GM23248 (cell line): ENCODE results near the gene MDN1. TPM values are rescaled to one million over a fixed set of nuclear protein-coding genes. Genes with fewer than 3 reads are reported as not detected.
"Not testable (repeated sequence)": the region's sequence is repeated elsewhere in the genome, so short reads cannot be mapped to it uniquely, and the experiment has no call there.

Experiments
- DNase-seq: peaks from one replicate; pipeline ENCODE4 v3.0.0-alpha.2; 2015
- H2AFZ ChIP-seq: fragments of 200-600 bp; sonication (generic); 2 replicates; pipeline ENCODE4 v1.6.1; 2016; ENCODE audit warnings: antibody characterized with exemption
- H3F3A ChIP-seq: fragments of 200-600 bp; sonication (generic); 2 replicates; pipeline ENCODE4 v1.6.1; 2016; ENCODE audit warnings: mild to moderate bottlenecking, antibody characterized with exemption, mixed run types; ENCODE audit not compliant: insufficient read depth
- H3K27ac ChIP-seq: fragments of 200-600 bp; sonication (generic); 2 replicates; pipeline ENCODE4 v1.5.1; 2016; ENCODE audit warnings: mild to moderate bottlenecking
- H3K27me3 ChIP-seq: fragments of 200-600 bp; sonication (generic); replicated peaks from 2 replicates; pipeline ENCODE4 v1.6.1; 2016; ENCODE audit warnings: mild to moderate bottlenecking; ENCODE audit not compliant: insufficient read depth
- H3K36me3 ChIP-seq: fragments of 200-600 bp; sonication (generic); 2 replicates; pipeline ENCODE4 v1.6.1; 2016; ENCODE audit warnings: low read depth, mild to moderate bottlenecking
- H3K4me1 ChIP-seq: fragments of 200-600 bp; sonication (generic); 2 replicates; pipeline ENCODE4 v1.6.1; 2016; ENCODE audit warnings: mild to moderate bottlenecking; ENCODE audit not compliant: insufficient read depth
- H3K4me2 ChIP-seq: fragments of 200-600 bp; sonication (generic); one replicate; pipeline ENCODE4 v1.6.1; 2016; ENCODE audit warnings: mild to moderate bottlenecking; ENCODE audit not compliant: unreplicated experiment
- H3K4me3 ChIP-seq: fragments of 200-600 bp; sonication (generic); 2 replicates; pipeline ENCODE4 v1.5.1; 2016; ENCODE audit warnings: mild to moderate bottlenecking
- H3K79me2 ChIP-seq: fragments of 200-600 bp; sonication (generic); 2 replicates; pipeline ENCODE4 v1.6.1; 2016; ENCODE audit warnings: mild to moderate bottlenecking; ENCODE audit not compliant: insufficient read depth
- H3K9ac ChIP-seq: fragments of 200-600 bp; sonication (generic); 2 replicates; pipeline ENCODE4 v1.6.1; 2016; ENCODE audit warnings: mild to moderate bottlenecking
- H3K9me2 ChIP-seq: fragments of 200-600 bp; sonication (generic); 2 replicates; pipeline ENCODE4 v1.6.1; 2016; ENCODE audit warnings: mixed run types, mild to moderate bottlenecking, moderate library complexity; ENCODE audit not compliant: insufficient read depth
- H3K9me3 ChIP-seq: fragments of 200-600 bp; sonication (generic); one replicate; pipeline ENCODE4 v1.6.1; 2017; ENCODE audit warnings: low read depth
- H4K20me1 ChIP-seq: fragments of 200-600 bp; sonication (generic); 2 replicates; pipeline ENCODE4 v1.6.0; 2016; ENCODE audit not compliant: insufficient read depth
- EZH2 ChIP-seq: fragments of 200-600 bp; sonication (generic); IDR thresholded peaks from 2 replicates; pipeline ENCODE4 v1.6.1; 2018; ENCODE audit warnings: antibody characterized with exemption, mild to moderate bottlenecking; ENCODE audit not compliant: insufficient read depth, poor library complexity, severe bottlenecking
- EZH2phosphoT487 ChIP-seq: fragments of 200-600 bp; sonication (generic); IDR thresholded peaks from 2 replicates; pipeline ENCODE4 v1.6.1; 2018; ENCODE audit warnings: antibody characterized with exemption, moderate library complexity, mild to moderate bottlenecking, low read depth; ENCODE audit not compliant: insufficient read depth
- WGBS, 2 experiments: methylation state at CpG; one replicate each; pipeline ENCODE4 v1.1.6; 2015 to 2017; ENCODE audit warnings: low lambda C conversion rate in 2 of 2, low coverage in 1 of 2; ENCODE audit errors: missing lambda C conversion rate in 2 of 2; 5-methylcytosine and 5-hydroxymethylcytosine counted together
- in situ Hi-C: fragments of 300-500 bp; cut with MboI; formaldehyde crosslinking; loops from 2 replicates; pipeline ENCODE4 v1.15.0; 2020
- polyA plus RNA-seq: library from polyadenylated mRNA; unstranded; fragments of >200 nt; fragmentation: Nextera tagmentation; extraction: Ambion mirVana; gene quantifications from 2 replicates; pipeline ENCODE4 v1.2.1, GENCODE V29; 2016
- total RNA-seq: library from RNA; depleted of rRNA; stranded (reverse); fragments of >200 nt; shearing (Covaris generic); gene quantifications from 2 replicates; pipeline ENCODE4 v1.2.3, GENCODE V29; 2014

MDN1 gene
- total and polyA plus RNA-seq, 2 experiments from 2014 or later: 5.7 to 16.9 TPM

DNA sequence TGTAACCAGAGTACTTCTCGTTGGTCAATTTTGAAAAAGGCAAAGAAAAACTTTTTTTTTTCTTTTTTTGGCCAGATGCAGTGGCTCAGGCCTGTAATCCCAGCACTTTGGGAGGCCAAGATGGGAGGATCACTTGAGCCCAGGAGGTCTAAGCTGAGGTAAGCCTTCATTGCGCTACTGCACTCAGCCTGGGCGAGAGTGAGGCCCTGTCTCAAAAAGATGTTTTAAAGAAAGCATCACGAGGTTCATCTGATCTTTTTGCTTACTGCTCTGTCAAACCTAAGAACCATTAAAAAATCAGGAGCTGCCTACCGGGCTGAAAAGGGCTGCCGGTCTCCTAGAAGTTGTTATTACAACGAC, 181.7 kb downstream of the MDN1 start:
- 5 to 9% methylated on average over 7 of the region's 7 CpGs for WGBS, 2 experiments
- Histone ChIP-seq H3K9ac (peak overlapping the region; percentile 92), H3K4me2 (peak overlapping the region; percentile 93), H3K9me3 (no peaks in the 10 kb centered on the region), H2AFZ (peak overlapping the region; percentile 97), H3K27me3 (no peaks in the 10 kb centered on the region), H3K4me1 (peaks cover 4% of the 10 kb centered on the region; the same call in 1 of the 2 replicates), H3F3A (peaks cover 5% of the 10 kb centered on the region; the same call in 1 of the 2 replicates), H4K20me1 (no peaks in the 10 kb centered on the region), H3K27ac (peak overlapping the region; percentile 83), H3K36me3 (peaks cover 4% of the 10 kb centered on the region; the same call in 1 of the 2 replicates), H3K4me3 (peak overlapping the region; percentile 84), H3K9me2 (no peaks in the 10 kb centered on the region), H3K79me2 (peaks cover 18% of the 10 kb centered on the region)
- DNase-seq: no peak
- in situ Hi-C loops: no loop called here
- TF ChIP-seq EZH2 (no peak), EZH2phosphoT487 (no peak)

DNA sequence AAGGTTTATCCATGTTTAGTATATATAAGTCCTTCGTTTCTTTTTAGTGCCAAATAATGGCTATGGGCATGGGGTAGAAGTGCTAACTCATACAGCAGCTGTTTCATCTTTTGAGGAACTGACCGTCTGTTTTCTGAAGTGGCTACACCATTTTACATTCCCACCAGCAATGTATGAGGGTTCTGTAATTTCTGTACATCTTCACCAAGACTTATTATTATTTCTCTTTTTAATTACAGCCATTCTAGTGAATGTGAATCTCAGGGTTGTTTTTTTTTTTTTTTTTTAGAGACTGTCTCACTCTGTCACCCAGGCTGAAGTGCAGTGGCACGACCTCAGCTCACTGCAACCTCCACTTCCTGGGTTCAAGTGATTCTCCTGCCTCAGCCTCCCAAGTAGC, 183.2 kb downstream of the MDN1 start:
- H3K9me2 ChIP-seq, H3F3A ChIP-seq, H3K9ac ChIP-seq, H3K4me3 ChIP-seq, H3K27ac ChIP-seq, H3K4me2 ChIP-seq, in situ Hi-C loops, H4K20me1 ChIP-seq, H3K9me3 ChIP-seq, H3K4me1 ChIP-seq, H3K27me3 ChIP-seq, DNase-seq, H2AFZ ChIP-seq, H3K36me3 ChIP-seq: not testable (repeated sequence)
- 96 to 98% methylated on average over 3 of the region's 3 CpGs for WGBS, 2 experiments
- H3K79me2 ChIP-seq: peaks cover 18% of the 10 kb centered on the region

GRCh38 chr6:89630488-89630887, 189.1 kb downstream of the MDN1 start:
- 85% methylated on average over 9 of the region's 9 CpGs for WGBS, 2 experiments
- Histone ChIP-seq H3K9ac (no peak overlapping the region), H4K20me1 (no peaks in the 10 kb centered on the region), H3K27me3 (no peaks in the 10 kb centered on the region), H3K9me2 (no peaks in the 10 kb centered on the region; the same call in 1 of the 2 replicates), H3K9me3 (no peaks in the 10 kb centered on the region), H2AFZ (no peak overlapping the region), H3F3A (no peaks in the 10 kb centered on the region), H3K79me2 (no peaks in the 10 kb centered on the region), H3K4me2 (no peak overlapping the region), H3K4me1 (no peaks in the 10 kb centered on the region), H3K4me3 (no peak overlapping the region), H3K36me3 (no peaks in the 10 kb centered on the region), H3K27ac (no peak overlapping the region)
- no peak for DNase-seq
- in situ Hi-C loops: no loop called here
- TF ChIP-seq EZH2phosphoT487 (no peak), EZH2 (no peak)

DNA sequence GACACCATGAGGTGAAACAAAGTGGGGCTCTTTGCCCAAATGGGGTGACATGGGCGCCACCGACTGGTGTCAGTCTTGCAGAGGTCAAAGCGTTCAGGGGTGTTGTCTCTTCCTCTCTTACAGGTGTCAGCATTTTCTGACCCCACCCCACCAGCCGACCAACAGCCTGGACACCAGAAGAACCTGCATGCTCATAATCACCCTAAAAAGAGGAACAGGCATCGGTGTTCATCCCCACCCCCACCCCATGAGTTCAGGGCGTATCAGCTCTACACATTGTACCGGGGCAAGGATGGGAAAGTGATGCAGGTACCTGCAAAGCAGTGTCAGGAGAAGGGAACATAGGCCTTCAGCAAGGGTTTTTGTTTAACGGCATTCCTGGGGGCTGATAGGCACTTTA, 195.8 kb downstream of the MDN1 start:
- no peak overlapping the region for H3K27ac ChIP-seq
- WGBS, 2 experiments: 80 to 84% methylated on average over 8 of the region's 8 CpGs
- no peaks in the 10 kb centered on the region for H3K27me3 ChIP-seq
- H2AFZ ChIP-seq: no peak overlapping the region
- H3K9me2 ChIP-seq: no peaks in the 10 kb centered on the region
- H3K4me3 ChIP-seq: no peak overlapping the region
- no peak for TF ChIP-seq EZH2phosphoT487
- no peak for TF ChIP-seq EZH2
- H3K4me2 ChIP-seq: no peak overlapping the region
- no peaks in the 10 kb centered on the region for H4K20me1 ChIP-seq
- H3K36me3 ChIP-seq: no peaks in the 10 kb centered on the region
- no peaks in the 10 kb centered on the region for H3K4me1 ChIP-seq
- H3K9ac ChIP-seq: no peak overlapping the region
- H3K9me3 ChIP-seq: no peaks in the 10 kb centered on the region
- no peak for DNase-seq
- H3F3A ChIP-seq: no peaks in the 10 kb centered on the region
- in situ Hi-C loops: no loop called here
- no peaks in the 10 kb centered on the region for H3K79me2 ChIP-seq

DNA sequence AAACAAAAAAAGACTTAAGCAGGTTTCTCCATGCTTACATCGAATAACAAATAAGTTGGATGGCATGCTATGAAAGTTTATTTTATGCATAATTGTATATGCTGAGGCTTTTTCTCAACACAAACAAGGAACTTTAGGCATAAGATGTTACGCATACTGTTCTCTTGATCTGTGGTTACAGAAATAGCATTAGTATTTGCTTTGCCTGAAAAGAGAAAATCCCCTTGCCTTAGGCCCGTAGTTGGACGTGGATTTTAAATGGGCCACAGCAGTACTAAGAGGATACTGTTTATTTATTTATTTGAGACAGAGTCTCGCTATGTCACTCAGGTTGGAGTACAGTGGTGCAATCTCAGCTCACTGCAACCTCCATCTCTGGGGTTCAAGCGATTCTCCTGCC, 200.0 kb downstream of the MDN1 start:
- no peaks in the 10 kb centered on the region for H3K9me3 ChIP-seq
- no peaks in the 10 kb centered on the region for H3F3A ChIP-seq
- H2AFZ ChIP-seq: no peak overlapping the region
- no peaks in the 10 kb centered on the region for H3K79me2 ChIP-seq
- WGBS, 2 experiments: 91 to 92% methylated on average over 6 of the region's 6 CpGs
- no peaks in the 10 kb centered on the region for H4K20me1 ChIP-seq
- no peaks in the 10 kb centered on the region for H3K27me3 ChIP-seq
- no peaks in the 10 kb centered on the region for H3K36me3 ChIP-seq
- TF ChIP-seq EZH2 (no peak), EZH2phosphoT487 (no peak)
- H3K27ac ChIP-seq: no peak overlapping the region
- no peak overlapping the region for H3K4me2 ChIP-seq
- DNase-seq: no peak
- H3K4me3 ChIP-seq: no peak overlapping the region
- no peaks in the 10 kb centered on the region for H3K9me2 ChIP-seq
- no peak overlapping the region for H3K9ac ChIP-seq
- in situ Hi-C loops: loop anchor here (10.0 kb wide), 1 partner anchor 185 kb away; the partner anchor contains the start of gene ANKRD6
- no peaks in the 10 kb centered on the region for H3K4me1 ChIP-seq
